GM12878 (cell line): ENCODE data around the gene TTLL3. TPM values are rescaled to one million over a fixed set of nuclear protein-coding genes. Genes with fewer than 3 reads are reported as not detected.

Experiments used
- ATAC-seq: fragments of 200-7000 bp; cut with Tn5 transposase; 3 replicates; pipeline ENCODE4 v1.9.1; 2020; ENCODE audit warnings: mild to moderate bottlenecking, moderate library complexity
- BruUV-seq: library from RNA; stranded (reverse); fragments of 400-500 nt; replicated peaks from 2 replicates; lab custom pipeline; 2021; lab: Mats Ljungman, UMichigan
- CTCF ChIA-PET: fragments of 300-600 bp; sonication (Branson Sonifier 250); formaldehyde crosslinking; extraction: SDS; loops from one replicate; lab custom pipeline; 2021; ENCODE audit warnings: inconsistent platforms; lab: Yijun Ruan, JAX
- POLR2A ChIA-PET: fragments of 350-600 bp; formaldehyde crosslinking; extraction: SDS; loops from one replicate; lab custom pipeline; 2021; ENCODE audit warnings: inconsistent platforms; lab: Charles Lee
- RAD21 ChIA-PET: fragments of 300-600 bp; sonication (Branson Sonifier 250); formaldehyde crosslinking; loops from one replicate; lab custom pipeline; 2023; ENCODE audit warnings: antibody characterized with exemption; ENCODE audit not compliant: unreplicated experiment; lab: Charles Lee
- SMC1A ChIA-PET: fragments of 300-600 bp; sonication (Branson Sonifier 250); formaldehyde crosslinking; loops from one replicate; lab custom pipeline; 2023; ENCODE audit not compliant: unreplicated experiment, uncharacterized antibody; lab: Charles Lee
- DNase-seq: peaks from one replicate; pipeline ENCODE4 v3.0.0-alpha.2; 2011; ENCODE audit warnings: low read depth, low spot score
- FAIRE-seq: peaks from 3 replicates; lab custom pipeline; 2011; peaks lifted over from hg19 to GRCh38; lab: Jason Lieb, UNC
- H2AFZ ChIP-seq: 2 replicates; pipeline ENCODE4 v1.6.0; 2011; ENCODE audit warnings: low read depth, low read length, control low read depth; ENCODE audit not compliant: control insufficient read depth
- H3K27ac ChIP-seq: 2 replicates; pipeline ENCODE4 v1.5.1; 2011; ENCODE audit warnings: control low read depth; ENCODE audit not compliant: control insufficient read depth, insufficient read depth
- H3K27me3 ChIP-seq, 2 experiments: replicated peaks in 1 of 2; 2 replicates each; pipeline versions ENCODE4 v1.6.0 to v1.6.1; 2011; ENCODE audit warnings: low read length in 1 of 2; ENCODE audit not compliant: control insufficient read depth in 2 of 2, insufficient read depth in 2 of 2
- H3K36me3 ChIP-seq, 2 experiments: 2 replicates each; pipeline ENCODE4 v1.5.1; 2011; ENCODE audit warnings: low read length in 1 of 2; ENCODE audit not compliant: control insufficient read depth in 2 of 2, insufficient read depth in 2 of 2
- H3K4me1 ChIP-seq: 2 replicates; pipeline ENCODE4 v1.6.1; 2011; ENCODE audit warnings: mild to moderate bottlenecking, low read length, moderate library complexity, mixed read lengths; ENCODE audit not compliant: control insufficient read depth, insufficient read depth
- H3K4me2 ChIP-seq: 2 replicates; pipeline ENCODE4 v1.6.0; 2011; ENCODE audit warnings: control low read depth; ENCODE audit not compliant: control insufficient read depth, insufficient read depth
- H3K4me3 ChIP-seq: fragments of 200-600 bp; sonication (generic); 2 replicates; pipeline ENCODE4 v1.5.1; 2016
- H3K79me2 ChIP-seq: 2 replicates; pipeline ENCODE4 v1.6.0; 2011; ENCODE audit warnings: low read length; ENCODE audit not compliant: control insufficient read depth, insufficient read depth
- H3K9ac ChIP-seq: 2 replicates; pipeline ENCODE4 v1.8.0; 2011; ENCODE audit warnings: low read length, control low read depth, mixed read lengths; ENCODE audit not compliant: control insufficient read depth, insufficient read depth
- H3K9me3 ChIP-seq: replicated peaks from 3 replicates; pipeline ENCODE4 v1.5.1; 2011; ENCODE audit warnings: mild to moderate bottlenecking, low read length; ENCODE audit not compliant: control insufficient read depth, insufficient read depth
- H4K20me1 ChIP-seq: 2 replicates; pipeline ENCODE4 v1.6.0; 2011; ENCODE audit not compliant: control insufficient read depth, insufficient read depth
- DPF2 ChIP-seq: fragments of 450-650 bp; IDR thresholded peaks from 2 replicates; pipeline ENCODE4 v1.6.1; 2017; ENCODE audit warnings: mild to moderate bottlenecking
- ESRRA ChIP-seq: IDR thresholded peaks from 2 replicates; pipeline ENCODE4 v1.6.1; 2012; ENCODE audit warnings: mild to moderate bottlenecking, low read length, improper control_type of control experiment
- HDAC6 ChIP-seq: fragments of 200-600 bp; sonication (generic); IDR thresholded peaks from one replicate; pipeline ENCODE4 v1.8.0; 2017; ENCODE audit warnings: antibody characterized with exemption; ENCODE audit not compliant: unreplicated experiment
- KLF5 ChIP-seq: fragments of 450-650 bp; IDR thresholded peaks from 2 replicates; pipeline ENCODE4 v1.6.1; 2014; ENCODE audit warnings: mild to moderate bottlenecking; ENCODE audit not compliant: partially characterized antibody
- LARP7 ChIP-seq: fragments of 450-650 bp; IDR thresholded peaks from 2 replicates; pipeline ENCODE4 v1.6.1; 2017; ENCODE audit warnings: mild to moderate bottlenecking
- NFIC ChIP-seq: IDR thresholded peaks from 2 replicates; pipeline ENCODE4 v1.6.1; 2012; ENCODE audit warnings: low read depth, mild to moderate bottlenecking, inconsistent platforms, low read length, moderate library complexity
- NR2C1 ChIP-seq: fragments of 450-650 bp; IDR thresholded peaks from 2 replicates; pipeline ENCODE4 v1.6.1; 2017; ENCODE audit warnings: antibody characterized with exemption, mild to moderate bottlenecking, moderate library complexity
- PAX5 ChIP-seq: IDR thresholded peaks from 2 replicates; pipeline ENCODE4 v1.6.1; 2011; ENCODE audit warnings: low read depth, low read length, borderline replicate concordance
- PBX3 ChIP-seq: IDR thresholded peaks from 2 replicates; pipeline ENCODE4 v1.6.1; 2011; ENCODE audit warnings: mild to moderate bottlenecking, low read depth, low read length, moderate library complexity; ENCODE audit not compliant: insufficient replicate concordance
- RELB ChIP-seq: fragments of 450-650 bp; IDR thresholded peaks from 2 replicates; pipeline ENCODE4 v1.6.1; 2017; ENCODE audit warnings: low read depth, mild to moderate bottlenecking, moderate library complexity
- RUNX3 ChIP-seq: IDR thresholded peaks from 2 replicates; pipeline ENCODE4 v1.6.1; 2012; ENCODE audit warnings: low read length, inconsistent platforms
- SRF ChIP-seq, 2 experiments: IDR thresholded peaks; 2 replicates each; pipeline ENCODE4 v1.6.1; 2011; ENCODE audit warnings: low read depth in 2 of 2, low read length in 2 of 2, mild to moderate bottlenecking in 1 of 2, moderate library complexity in 1 of 2
- ZNF24 ChIP-seq: fragments of 450-650 bp; IDR thresholded peaks from 2 replicates; pipeline ENCODE4 v1.6.1; 2017; ENCODE audit warnings: antibody characterized with exemption, mild to moderate bottlenecking
- ZNF274 ChIP-seq: IDR thresholded peaks from one replicate; pipeline ENCODE4 v1.8.0; 2011; ENCODE audit not compliant: insufficient read length, insufficient read depth
- ZNF384 ChIP-seq: IDR thresholded peaks from 2 replicates; pipeline ENCODE4 v1.6.1; 2012; ENCODE audit warnings: low read depth, mild to moderate bottlenecking, low read length, improper control_type of control experiment, borderline replicate concordance
- ZNF687 ChIP-seq: fragments of 450-650 bp; IDR thresholded peaks from 2 replicates; pipeline ENCODE4 v1.6.1; 2017; ENCODE audit warnings: mild to moderate bottlenecking, moderate library complexity
- ZSCAN29 ChIP-seq: fragments of 450-650 bp; IDR thresholded peaks from 2 replicates; pipeline ENCODE4 v1.6.1; 2017; ENCODE audit warnings: mild to moderate bottlenecking, moderate library complexity
- WGBS: methylation state at CpG from one replicate; pipeline ENCODE4 v1.1.6; 2016; ENCODE audit warnings: low lambda C conversion rate; ENCODE audit not compliant: insufficient replicate concordance, insufficient coverage; ENCODE audit errors: missing lambda C conversion rate; 5-methylcytosine and 5-hydroxymethylcytosine counted together
- in situ Hi-C: fragments of 300-500 bp; cut with MboI; formaldehyde crosslinking; loops from 9 replicates; pipeline ENCODE4 v1.14.3; 2018; ENCODE audit warnings: mixed read lengths
- intact Hi-C: fragments of 100-400 bp; cut with micrococcal nuclease; formaldehyde crosslinking; loops from one replicate; pipeline ENCODE4 v1.14.2; 2022; ENCODE audit not compliant: unreplicated experiment
- polyA plus RNA-seq, 11 experiments: library from polyadenylated mRNA; depleted of rRNA in 4 of 11; unstranded in 6 of 11; stranded (reverse) in 5 of 11; fragments of >200 nt; fragmentation: Nextera tagmentation in 4 of 11; fragmentation: Illumina TruSeq in 1 of 11; extraction: Ambion mirVana in 4 of 11; extraction: Trizol in 1 of 11; gene quantifications; 1 replicate in 1 of 11; 2 replicates in 10 of 11; pipeline versions ENCODE4 v1.2.1 to v1.2.3, GENCODE V29; 2011 to 2016; ENCODE audit warnings: inconsistent platforms in 2 of 11, missing spikeins in 2 of 11, low read depth in 1 of 11
- total RNA-seq, 4 experiments: library from RNA; depleted of rRNA in 3 of 4; stranded (reverse); fragments of >200 nt in 3 of 4; fragmentation: Illumina TruSeq in 1 of 4; extraction: Trizol in 1 of 4; gene quantifications; 2 replicates each; pipeline versions ENCODE4 v1.2.1 to v1.2.3, GENCODE V29; 2013 to 2021

Gene TTLL3
- total and polyA plus RNA-seq, 10 of the 15 experiments (the other 5 are each of a cell fraction or from before 2014, with no cell fraction given): 4.2 to 51.3 (median 18.9) TPM

- POLR2A ChIA-PET: interaction anchor here (1.2 kb wide), 1 partner anchor 11 kb away, joined by 5 read pairs; no protein-coding TSS in a partner anchor
- DNase-seq: peak; percentile 59
- Histone ChIP-seq H3K4me1 (peaks cover 31% of the 10 kb centered on the region), H3K4me2 (peak overlapping the region; percentile 54), H4K20me1 (no peaks in the 10 kb centered on the region), H3K79me2 (no peaks in the 10 kb centered on the region), H3K27ac (peak overlapping the region; percentile 50), H3K27me3 (no peaks in the 10 kb centered on the region), H3K4me3 (no peak overlapping the region), H3K9me3 (no peaks in the 10 kb centered on the region), H3K9ac (peak overlapping the region; percentile 13; the same call in 1 of the 2 replicates), H3K36me3 (peaks cover 2 to 7% of the 10 kb centered on the region in 2 experiments; a peak in 2 of 4 replicates), H2AFZ (peak overlapping the region; percentile 80)
- CTCF ChIA-PET: interaction anchor here (1.1 to 4.0 kb wide), 5 partner anchors 10 to 153 kb away, joined by 3 to 15 read pairs (median 6); partner anchors contain the start of gene CRELD1
- intact Hi-C loops: no loop called here
- BruUV-seq: TSS peak; percentile 60
- RAD21 ChIA-PET: interaction anchor here (0.7 to 3.0 kb wide), 4 partner anchors 13 to 30 kb away, joined by 3 to 11 read pairs (median 6); partner anchors contain the start of genes ARPC4, OGG1 and TADA3
- peak; percentile 82 for ATAC-seq
- SMC1A ChIA-PET: interaction anchor here (1.9 kb wide), 2 partner anchors 11 to 16 kb away, joined by 5 to 8 read pairs; no protein-coding TSS in a partner anchor
- no peak for FAIRE-seq
- in situ Hi-C loops: no loop called here
- WGBS: 20% methylated on average over 8 of the region's 8 CpGs
- no peak for TF ChIP-seq KLF5
- TF ChIP-seq SRF (IDR thresholded peaks at IDR 0.05; ENCODE audit: low read depth in 2 of 2, low read length in 2 of 2): peak; percentile 90 to 92
- TF ChIP-seq NR2C1: no peak
- peak; percentile 60; the same call in 1 of the 2 replicates for TF ChIP-seq ZNF384
- peak; percentile 41; the same call in 1 of the 2 replicates for TF ChIP-seq LARP7
- peak; percentile 31; the same call in 1 of the 2 replicates for TF ChIP-seq DPF2
- TF ChIP-seq ZNF274: no peak
- no peak for TF ChIP-seq ZSCAN29
- TF ChIP-seq PBX3: peak; percentile 34
- TF ChIP-seq ESRRA: no peak
- TF ChIP-seq HDAC6: no peak
- TF ChIP-seq RUNX3: peak; percentile 98
- 0 out of 2 replicates have a peak, but pooled peaks have one; percentile 37 for TF ChIP-seq ZNF687
- peak; percentile 84 for TF ChIP-seq NFIC
- peak; percentile 48; the same call in 1 of the 2 replicates for TF ChIP-seq RELB
- TF ChIP-seq ZNF24: no peak
- 0 out of 2 replicates have a peak, but pooled peaks have one; percentile 28 for TF ChIP-seq PAX5
Observed at GRCh38 chr3:9779721-9780457, 30.2 kb upstream of the TTLL3 start.
